ENCODE results near the gene MPZL1. TPM values are rescaled to one million over a fixed set of nuclear protein-coding genes. Genes with fewer than 3 reads are reported as not detected.

The MPZL1 gene
- total RNA-seq, 4 donors from 2014 or later = 24.3 to 150 (median 82.3) TPM

DNA sequence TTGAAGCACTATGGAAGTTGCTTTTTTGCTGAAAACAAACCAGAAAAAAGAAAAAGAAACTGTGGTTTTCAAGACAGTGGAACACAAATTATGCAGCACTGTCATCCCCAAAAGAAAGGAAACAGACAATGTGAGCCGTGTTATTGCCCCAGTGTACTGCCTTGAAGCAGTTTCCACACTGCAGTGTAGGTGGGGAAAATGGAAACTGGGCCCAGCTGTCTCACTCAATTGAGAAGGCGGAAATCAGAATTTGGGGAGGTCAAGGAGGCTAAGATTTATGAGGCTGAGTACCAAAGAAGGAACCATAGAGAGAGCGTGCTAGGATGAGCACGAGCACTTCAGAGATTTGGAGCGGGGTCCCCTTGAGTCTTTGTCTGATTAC is 55.5 kb downstream of the MPZL1 start:
- no peaks in the 10 kb centered on the region for H3K9me3 ChIP-seq
- H3K27ac ChIP-seq = no peak overlapping the region
- no peaks in the 10 kb centered on the region for H3K4me1 ChIP-seq
- no peak for DNase-seq
- no peak overlapping the region for H3K4me3 ChIP-seq
- no peaks in the 10 kb centered on the region for H3K27me3 ChIP-seq
- intact Hi-C loops (cut with DNase I; ENCODE audit: low total_unique reads) = no loop called here
- TF ChIP-seq CTCF (IDR thresholded peaks at IDR 0.05) = no peak
- TF ChIP-seq POLR2A (IDR thresholded peaks at IDR 0.05) = no peak
- no peaks in the 10 kb centered on the region for H3K36me3 ChIP-seq

DNA sequence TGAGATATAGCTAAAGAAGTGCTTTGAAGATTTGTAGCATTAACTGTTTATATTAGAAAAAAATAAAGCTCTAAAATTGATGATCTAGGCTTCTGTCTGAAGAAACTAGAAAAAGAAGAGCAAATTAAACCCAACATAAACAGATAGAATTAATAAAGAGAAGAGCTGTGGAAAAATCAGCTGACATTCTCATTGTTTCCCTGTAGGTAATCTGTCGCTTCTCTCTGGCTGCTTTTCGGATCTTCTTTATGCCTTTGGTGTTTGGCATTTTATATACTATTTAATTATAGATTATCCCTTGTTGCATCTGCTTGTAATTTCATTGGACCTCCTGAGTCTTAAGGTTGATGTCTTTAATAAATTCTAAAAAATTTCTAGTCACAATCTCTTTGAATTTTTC is 59.8 kb downstream of the MPZL1 start:
- no peak for DNase-seq
- intact Hi-C loops (cut with DNase I; ENCODE audit: low total_unique reads) = no loop called here

DNA sequence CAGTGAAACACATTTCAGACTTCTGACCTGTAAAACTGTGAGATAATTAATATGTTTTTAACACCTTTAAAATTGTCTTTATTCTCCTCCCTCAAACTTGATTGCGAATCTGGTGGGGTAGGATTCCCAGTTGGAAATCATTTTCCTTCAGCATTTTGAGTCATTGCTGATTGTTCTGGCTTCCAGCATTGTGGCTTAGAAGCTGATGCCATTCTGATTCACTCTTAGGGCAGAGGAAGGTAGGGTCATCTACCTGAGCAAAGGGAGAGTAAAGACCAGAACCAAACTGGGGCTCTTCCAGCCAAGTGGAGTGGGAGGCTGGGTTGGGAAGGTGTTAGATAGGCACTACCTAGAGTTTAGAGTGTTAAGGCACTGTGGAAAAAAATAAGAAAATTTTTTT is 61.2 kb downstream of the MPZL1 start:
- H3K27ac ChIP-seq = no peak overlapping the region
- no peaks in the 10 kb centered on the region for H3K27me3 ChIP-seq
- intact Hi-C loops (cut with DNase I; ENCODE audit: low total_unique reads) = no loop called here
- H3K9me3 ChIP-seq = no peaks in the 10 kb centered on the region
- TF ChIP-seq POLR2A (IDR thresholded peaks at IDR 0.05) (no peak), CTCF (IDR thresholded peaks at IDR 0.05) (no peak)
- DNase-seq = no peak
- no peaks in the 10 kb centered on the region for H3K36me3 ChIP-seq
- H3K4me1 ChIP-seq = no peaks in the 10 kb centered on the region
- no peak overlapping the region for H3K4me3 ChIP-seq

More for the DNA sequence above, 59.8 kb downstream of the MPZL1 start:
- H3K27me3 ChIP-seq = no peaks in the 10 kb centered on the region
- no peaks in the 10 kb centered on the region for H3K4me1 ChIP-seq
- TF ChIP-seq POLR2A (IDR thresholded peaks at IDR 0.05) = no peak
- no peak for TF ChIP-seq CTCF (IDR thresholded peaks at IDR 0.05)
- H3K4me3 ChIP-seq = no peak overlapping the region
- no peaks in the 10 kb centered on the region for H3K9me3 ChIP-seq
- H3K36me3 ChIP-seq = no peaks in the 10 kb centered on the region
- no peak overlapping the region for H3K27ac ChIP-seq

- TF ChIP-seq POLR2A (IDR thresholded peaks at IDR 0.05) (no peak), CTCF (IDR thresholded peaks at IDR 0.05) (no peak)
- DNase-seq = no peak
- Histone ChIP-seq H3K36me3 (no peaks in the 10 kb centered on the region), H3K9me3 (no peaks in the 10 kb centered on the region), H3K27me3 (no peaks in the 10 kb centered on the region), H3K4me1 (no peaks in the 10 kb centered on the region), H3K27ac (no peak overlapping the region), H3K4me3 (no peak overlapping the region)
- intact Hi-C loops (cut with DNase I; ENCODE audit: low total_unique reads) = no loop called here
Measured at GRCh38 chr1:167784876-167785550, 63.2 kb downstream of the MPZL1 start.

DNA sequence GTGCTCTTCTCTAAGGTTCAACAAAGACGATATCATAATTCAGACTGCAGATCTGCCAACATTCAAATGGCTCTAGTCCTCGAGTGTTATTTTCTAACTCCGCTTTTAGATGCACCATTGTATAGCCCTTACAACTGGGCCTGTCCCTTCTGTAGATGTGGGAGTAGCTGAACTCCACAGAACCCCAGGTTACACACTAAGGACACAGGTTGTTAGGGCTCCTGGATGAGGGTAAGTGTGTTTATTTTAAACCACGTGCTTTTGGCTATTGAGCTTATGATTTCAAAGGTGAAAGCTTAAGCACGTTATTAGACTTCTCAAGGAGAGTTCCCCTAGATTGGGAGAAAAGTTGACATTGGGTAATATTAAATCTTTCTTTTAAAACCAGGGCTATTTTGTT is 64.7 kb downstream of the MPZL1 start:
- TF ChIP-seq CTCF (IDR thresholded peaks at IDR 0.05) (no peak), POLR2A (IDR thresholded peaks at IDR 0.05) (no peak)
- intact Hi-C loops (cut with DNase I; ENCODE audit: low total_unique reads) = no loop called here
- Histone ChIP-seq H3K4me1 (peaks cover 0 to 6% of the 10 kb centered on the region in 2 donors), H3K27me3 (no peaks in the 10 kb centered on the region), H3K9me3 (no peaks in the 10 kb centered on the region), H3K4me3 (no peak overlapping the region), H3K36me3 (no peaks in the 10 kb centered on the region), H3K27ac (no peak overlapping the region)
- DNase-seq = no peak

All from uterus (tissue), 4 donors.